Activated CD4-positive, alpha-beta T cell treated with anti-CD3 and anti-CD28 coated beads, Interleukin-2, Interleukin-6, amounts not matched to agents 100 ng/mL and 50 ng/mL, durations not matched to agents 16 hours and 8 hours (primary cell): ENCODE results near the gene RB1.

Experiments used
- DNase-seq: peaks from one replicate; pipeline ENCODE4 v3.0.0-alpha.2; 2020

RB1 gene

DNA sequence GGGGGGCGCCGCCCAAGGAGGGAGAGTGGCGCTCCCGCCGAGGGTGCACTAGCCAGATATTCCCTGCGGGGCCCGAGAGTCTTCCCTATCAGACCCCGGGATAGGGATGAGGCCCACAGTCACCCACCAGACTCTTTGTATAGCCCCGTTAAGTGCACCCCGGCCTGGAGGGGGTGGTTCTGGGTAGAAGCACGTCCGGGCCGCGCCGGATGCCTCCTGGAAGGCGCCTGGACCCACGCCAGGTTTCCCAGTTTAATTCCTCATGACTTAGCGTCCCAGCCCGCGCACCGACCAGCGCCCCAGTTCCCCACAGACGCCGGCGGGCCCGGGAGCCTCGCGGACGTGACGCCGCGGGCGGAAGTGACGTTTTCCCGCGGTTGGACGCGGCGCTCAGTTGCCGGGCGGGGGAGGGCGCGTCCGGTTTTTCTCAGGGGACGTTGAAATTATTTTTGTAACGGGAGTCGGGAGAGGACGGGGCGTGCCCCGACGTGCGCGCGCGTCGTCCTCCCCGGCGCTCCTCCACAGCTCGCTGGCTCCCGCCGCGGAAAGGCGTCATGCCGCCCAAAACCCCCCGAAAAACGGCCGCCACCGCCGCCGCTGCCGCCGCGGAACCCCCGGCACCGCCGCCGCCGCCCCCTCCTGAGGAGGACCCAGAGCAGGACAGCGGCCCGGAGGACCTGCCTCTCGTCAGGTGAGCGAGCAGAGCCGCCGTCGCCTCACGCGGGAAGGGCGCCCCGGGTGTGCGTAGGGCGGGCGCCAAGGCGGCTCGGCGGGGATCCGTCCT is at the start of gene RB1:
Gene RB1 (plus strand): TSS at position 393 of the 784 bp plus-strand sequence. CDS start 162 bp downstream, at position 555.
- peak; percentile 94 for DNase-seq

DNA sequence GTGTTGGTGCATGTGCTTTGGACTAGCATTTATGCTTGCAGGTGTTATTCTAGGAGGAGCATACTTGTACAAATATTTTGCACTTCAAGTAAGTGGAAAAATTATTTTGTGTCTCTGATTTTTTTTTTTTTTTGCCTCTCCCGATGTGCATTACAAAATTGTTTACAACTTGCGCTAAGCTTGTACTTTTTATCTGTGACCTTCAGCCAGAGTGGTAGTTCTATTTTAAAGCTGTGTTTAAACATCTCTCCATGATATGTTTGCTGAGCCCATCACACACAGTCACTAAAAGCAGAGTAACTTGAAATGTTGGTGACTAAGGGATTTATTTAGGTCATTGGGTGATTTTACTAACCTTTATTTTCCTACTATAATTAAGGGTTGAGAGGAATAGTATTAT is 49.7 kb upstream of the RB1 start:
- no peak for DNase-seq

DNA sequence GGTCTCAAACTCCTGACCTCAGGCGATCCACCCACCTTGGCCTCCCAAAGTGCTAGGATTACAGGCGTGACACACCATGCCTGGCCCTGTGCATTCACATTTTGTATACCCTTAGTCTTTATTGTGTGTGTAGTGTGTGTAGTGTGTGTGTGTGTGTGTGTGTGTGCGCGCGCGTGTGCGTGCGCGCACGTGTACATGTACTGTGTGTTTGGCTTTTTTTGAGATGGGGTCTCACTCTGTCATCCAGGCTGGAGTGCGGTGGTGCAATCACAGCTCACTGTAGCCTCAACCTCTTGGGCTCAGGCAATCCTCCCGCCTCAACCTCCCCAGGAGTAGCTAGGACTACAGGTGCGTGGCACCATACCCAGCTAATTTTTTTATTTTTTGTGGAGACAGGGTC is 48.5 kb upstream of the RB1 start:
- no peak for DNase-seq

DNA sequence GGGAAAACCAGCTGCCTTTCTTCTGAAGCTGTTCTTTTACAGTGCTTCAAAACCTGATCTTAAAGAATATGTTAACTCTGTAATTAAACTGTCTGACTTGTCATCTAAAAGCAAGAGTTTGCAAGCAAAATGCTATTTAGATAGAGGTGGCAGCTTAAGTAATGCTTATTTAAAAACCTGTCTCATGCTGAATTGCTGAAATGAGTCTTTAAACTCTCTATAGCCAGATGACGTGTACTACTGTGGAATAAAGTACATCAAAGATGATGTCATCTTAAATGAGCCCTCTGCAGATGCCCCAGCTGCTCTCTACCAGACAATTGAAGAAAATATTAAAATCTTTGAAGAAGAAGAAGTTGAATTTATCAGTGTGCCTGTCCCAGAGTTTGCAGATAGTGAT is 47.6 kb upstream of the RB1 start:
- DNase-seq, result no peak

DNA sequence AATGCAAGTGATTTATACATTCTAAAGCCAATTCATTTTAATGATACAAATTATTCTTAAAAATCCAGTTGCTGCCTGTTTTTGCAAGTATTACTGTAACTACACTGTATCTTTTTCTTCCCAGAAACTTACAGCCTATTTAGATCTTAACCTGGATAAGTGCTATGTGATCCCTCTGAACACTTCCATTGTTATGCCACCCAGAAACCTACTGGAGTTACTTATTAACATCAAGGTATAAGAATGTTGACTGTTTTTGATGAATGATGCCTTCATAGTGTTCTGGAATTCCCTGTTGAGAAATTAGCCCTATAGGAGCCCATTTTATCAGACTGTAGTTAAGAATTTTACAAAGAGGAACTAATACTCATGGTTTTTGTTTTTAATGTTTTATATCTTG is 45.5 kb upstream of the RB1 start:
- no peak for DNase-seq

DNA sequence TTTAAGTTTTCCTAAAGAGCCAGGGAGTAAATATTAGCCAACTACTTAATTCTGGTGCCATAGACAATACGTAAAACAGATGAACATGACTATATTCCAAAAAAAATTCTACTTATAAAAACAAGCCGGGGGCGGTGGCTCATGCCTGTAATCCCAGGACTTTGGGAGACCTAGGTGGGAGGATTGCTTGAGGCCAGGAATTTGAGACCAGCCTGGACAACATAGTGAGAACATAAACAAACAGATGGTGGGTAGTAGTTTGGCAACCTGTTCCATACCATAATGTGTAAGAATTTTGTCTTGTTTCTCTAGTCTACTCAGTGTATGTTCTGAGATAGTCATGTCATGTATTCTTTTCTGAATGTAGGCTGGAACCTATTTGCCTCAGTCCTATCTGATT is 45.1 kb upstream of the RB1 start:
- no peak for DNase-seq

DNA sequence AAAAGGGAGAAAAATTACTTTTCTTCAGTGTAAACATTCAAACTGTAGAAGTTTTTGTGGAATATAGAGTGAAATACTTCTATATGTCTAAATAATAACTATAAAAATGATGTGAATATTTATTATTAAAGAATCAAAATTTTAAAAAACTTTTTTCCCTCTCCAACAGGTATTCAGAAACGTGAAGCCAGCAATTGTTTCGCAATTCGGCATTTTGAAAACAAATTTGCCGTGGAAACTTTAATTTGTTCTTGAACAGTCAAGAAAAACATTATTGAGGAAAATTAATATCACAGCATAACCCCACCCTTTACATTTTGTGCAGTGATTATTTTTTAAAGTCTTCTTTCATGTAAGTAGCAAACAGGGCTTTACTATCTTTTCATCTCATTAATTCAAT is 42.6 kb upstream of the RB1 start:
- no peak for DNase-seq

DNA sequence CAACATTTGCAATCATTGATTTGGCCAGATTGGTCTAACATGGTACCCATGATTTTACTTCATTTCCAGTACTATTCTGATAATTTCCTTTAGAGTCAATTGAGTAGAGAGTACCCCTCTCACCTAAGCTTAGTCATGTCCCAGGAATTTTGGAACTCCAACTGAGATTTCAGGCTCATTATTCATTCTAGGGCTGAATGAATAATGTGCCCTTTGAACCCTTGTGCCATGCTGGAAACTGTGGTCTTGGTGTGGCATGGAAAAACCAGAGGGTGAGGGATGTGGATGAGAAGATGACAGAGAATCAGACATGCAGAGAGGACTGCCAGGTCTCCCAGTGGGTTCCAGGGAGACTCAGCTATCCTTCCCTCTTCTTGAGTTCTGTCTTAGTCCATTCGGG is 40.4 kb upstream of the RB1 start:
- no peak for DNase-seq

DNA sequence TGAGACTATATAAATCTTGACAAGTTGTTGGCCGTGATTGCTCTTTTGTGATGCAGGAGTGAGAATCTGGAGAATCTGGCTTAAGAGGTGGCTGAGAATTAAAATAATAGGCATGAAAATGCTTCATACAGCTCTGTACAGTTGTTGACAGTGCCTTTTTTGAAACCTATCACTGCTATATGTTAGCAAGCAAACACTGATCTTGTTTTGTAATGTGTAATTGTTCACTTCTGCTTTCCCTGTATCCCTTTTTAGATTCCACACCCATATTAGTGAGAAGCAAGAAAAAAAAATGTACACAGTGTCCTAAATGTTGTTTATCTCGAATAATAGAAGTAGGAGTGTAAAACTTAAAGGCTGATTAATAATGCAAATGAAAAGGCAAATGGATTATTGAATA is 39.5 kb upstream of the RB1 start:
- no peak for DNase-seq

DNA sequence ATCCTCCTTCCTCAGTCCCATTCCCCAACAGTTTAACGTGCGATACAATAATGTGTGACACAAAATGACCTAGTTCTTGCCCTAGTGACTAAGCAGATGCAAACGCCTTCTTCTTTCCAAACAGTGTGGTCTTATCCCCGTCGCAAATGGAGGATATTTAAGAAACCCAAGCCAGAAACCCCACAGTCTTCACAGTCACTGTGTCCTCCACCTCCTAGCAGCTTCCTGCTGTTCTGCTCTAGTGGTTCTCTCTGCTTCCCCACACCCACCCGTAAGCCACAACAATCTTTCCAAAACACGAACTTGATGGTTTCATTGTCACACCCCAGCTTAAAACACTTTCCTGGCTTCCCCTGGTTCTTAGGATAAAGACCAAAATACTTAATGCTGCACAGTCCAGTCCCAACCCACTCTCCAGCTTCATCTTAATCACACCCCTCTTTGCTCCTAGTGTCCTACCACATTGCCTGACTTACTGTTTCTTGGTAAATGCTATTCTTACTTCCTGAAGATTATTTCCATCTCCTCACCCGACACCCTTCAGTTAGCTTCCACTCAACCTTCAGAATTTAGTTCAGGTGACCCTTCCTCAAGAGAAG is 38.2 kb upstream of the RB1 start:
- peak; percentile 5 for DNase-seq

DNA sequence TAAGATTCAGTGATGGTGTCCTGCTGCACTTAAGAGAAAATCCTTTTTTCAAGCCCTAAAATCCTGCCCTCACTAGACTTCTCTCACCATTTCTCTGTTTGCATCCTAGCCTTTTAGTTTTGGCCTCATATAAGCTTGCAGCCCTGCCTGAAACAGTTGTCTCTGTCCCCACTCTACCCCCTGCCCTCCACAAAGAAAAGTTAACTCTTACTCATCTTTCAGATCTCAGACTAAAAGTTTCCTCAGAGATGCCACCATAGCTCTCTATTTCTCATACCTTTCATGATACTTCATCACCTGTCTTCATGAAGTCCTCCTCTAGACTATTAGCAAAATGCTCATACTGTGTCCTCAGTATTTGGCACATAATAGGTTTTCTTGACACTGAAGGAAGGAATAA is 37.4 kb upstream of the RB1 start:
- DNase-seq, result no peak

DNA sequence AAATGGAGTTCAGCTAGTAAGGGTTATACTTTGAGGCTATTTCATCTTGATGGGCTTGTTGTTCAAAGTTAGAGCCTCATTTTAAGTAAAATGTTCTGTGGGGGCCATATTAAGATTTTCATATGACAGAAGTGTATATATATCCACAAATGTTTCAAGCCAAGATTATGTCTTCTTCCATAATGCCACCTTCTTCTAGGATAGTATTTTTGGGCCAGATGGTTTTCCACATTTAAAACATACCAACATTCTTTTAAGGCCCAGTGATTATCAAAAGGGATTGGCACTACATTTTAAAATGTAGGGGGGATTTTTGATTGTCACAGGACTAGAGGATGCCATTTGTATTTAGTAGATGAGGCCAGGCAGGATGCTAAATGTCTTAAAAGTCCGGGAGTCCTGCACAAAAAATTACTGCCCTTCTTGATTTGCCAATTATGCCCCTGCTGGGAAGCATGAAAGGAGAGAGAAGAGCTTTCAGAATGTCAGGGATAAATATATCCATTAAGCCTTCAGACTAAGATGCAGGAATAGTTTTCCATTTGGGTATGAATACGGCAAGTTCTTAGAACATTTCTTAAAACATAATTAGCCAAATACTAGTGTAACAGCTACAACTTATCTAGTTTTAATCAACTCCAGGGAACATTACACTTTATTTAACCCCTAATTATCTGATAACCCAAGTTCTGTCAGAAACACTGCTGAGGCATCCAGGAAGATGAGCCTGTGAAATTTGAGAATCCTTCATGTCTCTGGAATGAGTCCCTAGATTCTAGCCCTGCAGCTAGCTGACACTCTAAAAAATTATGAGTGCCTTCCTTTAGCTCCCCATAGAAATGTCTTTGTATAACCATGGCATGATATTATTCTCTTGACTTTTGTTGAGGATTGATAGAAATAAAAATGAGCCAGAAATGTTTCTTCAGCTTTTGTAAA is 36.6 kb upstream of the RB1 start:
- DNase-seq, result no peak

DNA sequence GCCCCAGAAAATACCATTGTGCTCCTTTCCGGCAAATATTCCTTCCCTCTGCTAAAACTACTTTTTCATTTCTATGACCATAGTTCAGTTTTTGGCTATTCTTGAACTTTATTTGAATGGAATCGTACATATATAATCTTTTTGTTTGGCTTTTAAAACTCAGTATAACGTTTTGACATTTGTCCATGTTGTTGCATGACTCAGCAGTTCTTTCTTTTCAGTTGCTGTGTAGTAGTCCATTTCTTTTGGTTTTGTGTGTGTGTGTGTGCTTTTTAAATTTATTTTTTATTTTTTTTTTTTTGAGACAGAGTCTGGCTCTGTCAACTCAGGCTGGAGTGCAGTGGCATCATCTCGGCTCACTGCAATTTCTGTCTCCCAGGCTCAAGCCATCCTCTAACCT is 35.5 kb upstream of the RB1 start:
- DNase-seq, result no peak

DNA sequence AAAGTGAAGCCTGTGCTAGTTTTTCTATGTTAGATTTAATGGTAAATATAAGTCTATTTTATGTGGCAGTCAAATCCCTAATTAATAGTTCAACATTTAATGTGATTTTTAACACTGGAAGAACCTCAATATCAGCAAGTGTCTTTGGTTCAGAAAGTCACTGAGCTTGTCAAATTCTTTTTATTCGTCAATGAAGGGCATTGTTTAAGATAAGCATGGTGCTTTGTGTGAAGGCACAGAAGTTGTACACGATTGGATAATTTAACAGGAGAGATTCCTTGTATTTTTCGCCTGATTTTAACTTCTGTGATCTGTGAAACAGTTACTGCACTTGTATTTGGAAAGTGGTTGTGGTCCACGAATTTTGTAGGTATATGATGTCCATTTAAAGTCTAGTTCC is 30.2 kb upstream of the RB1 start:
- no peak for DNase-seq

DNA sequence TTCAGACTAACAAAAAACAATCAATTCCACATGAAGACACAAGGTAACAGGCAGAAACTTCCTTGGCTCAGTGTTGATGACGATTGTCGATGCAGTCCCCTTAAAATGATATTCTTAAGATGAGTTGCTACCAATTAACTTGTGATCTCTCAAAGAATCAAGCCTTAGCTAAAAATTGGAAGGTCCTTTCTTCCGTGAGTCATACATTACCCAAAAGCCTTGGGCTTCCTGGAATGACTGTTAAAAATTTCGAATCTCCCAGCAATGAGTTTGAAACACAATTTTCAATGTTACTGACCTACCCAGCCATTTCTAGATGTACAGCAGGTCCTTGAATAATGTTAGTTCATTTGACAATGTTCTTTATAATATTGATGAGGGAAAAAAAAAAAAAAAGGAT is 28.0 kb upstream of the RB1 start:
- no peak for DNase-seq

DNA sequence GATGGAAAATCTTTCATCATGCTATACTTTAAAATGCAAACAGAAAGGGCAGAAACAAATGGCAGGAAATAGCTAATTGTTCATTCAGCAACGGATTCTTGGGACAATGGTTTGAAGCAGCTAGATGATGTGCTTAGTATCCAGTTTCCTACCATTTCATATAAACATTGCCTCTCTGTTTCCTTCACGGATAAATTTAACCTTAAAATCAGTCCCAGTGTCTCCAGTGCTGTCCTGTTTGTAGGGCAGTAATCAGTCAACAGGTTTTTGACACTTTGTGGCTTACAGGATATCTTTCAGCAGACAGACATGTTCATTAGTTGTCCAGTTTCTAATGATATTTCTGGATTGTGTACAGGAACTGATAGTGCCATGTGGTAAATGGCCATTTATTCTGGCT is 24.7 kb upstream of the RB1 start:
- DNase-seq, result no peak

DNA sequence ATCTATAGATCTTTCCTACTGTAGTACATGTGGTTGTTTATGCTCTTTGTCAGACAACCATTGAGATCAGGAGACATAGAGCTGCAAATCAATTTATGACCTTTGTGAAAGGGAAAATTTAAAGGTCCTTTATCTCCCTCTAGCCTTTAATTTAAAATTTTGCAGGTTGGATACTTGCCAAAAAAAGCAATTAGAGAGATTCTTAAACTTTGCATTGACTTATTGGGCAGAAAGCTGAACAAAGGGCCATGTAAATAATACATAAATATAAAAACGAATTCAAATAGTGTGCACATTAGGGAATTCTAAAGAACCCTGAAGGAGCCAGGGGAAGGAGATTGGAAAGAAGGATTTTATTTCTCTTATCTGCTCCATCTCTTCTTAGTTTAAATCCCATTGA is 22.0 kb upstream of the RB1 start:
- no peak for DNase-seq

DNA sequence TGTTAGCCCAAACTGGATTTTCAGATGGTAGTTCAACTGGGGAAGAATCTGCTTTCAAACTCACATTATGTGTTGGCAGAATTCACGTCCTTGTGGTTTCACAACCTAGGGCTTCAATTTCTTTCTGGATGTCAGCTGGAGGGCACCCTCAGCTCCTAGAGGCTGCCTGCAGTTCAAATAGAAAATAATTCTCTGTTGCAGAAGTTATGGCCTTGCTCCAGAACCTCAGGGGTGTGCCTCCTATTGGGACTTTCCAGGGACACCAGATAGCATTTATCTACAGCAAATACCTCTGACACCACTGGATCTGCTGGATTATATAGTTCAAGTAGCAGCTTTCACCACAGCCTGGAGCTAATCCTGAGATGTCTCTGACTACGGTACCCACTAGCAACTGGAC is 11.8 kb upstream of the RB1 start:
- no peak for DNase-seq

DNA sequence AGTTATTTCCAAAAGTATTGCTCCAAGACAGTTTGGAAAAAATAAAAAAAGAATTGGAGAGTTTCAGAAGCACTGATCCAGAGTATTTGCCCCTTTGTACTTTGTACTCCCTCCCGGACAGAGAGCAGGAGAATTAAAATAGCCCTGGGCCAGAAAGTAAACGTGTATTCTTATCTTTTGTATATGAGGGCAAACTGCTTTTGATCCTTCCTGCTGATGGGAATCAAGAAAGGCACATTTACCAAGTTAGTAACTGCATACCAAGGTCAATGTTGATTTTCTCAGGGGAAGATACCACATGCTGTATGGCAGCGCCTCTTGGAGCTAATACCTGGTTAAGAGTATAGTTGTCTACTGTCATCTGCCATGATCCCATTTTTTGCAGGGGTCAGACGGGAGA is 10.9 kb upstream of the RB1 start:
- DNase-seq, result no peak

DNA sequence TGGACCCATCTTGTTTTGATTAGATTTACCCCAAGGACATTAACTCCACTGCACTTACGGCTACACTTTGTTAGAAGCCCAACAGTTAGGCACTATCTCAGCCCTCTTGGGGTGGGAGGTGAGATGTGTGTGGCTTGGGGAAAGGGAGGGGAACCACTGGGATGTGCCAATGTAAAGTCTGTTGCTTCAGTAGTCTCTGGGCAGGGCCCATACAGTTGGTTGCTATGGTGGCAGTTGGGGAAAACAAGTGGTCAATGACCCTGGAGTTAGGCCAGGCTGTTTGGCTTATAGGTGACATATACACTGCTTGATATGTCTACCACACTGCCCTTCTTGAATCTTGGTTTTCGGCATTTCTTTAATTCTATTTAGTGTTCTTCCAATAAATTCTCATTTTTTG is 8.9 kb upstream of the RB1 start:
- DNase-seq, result no peak

DNA sequence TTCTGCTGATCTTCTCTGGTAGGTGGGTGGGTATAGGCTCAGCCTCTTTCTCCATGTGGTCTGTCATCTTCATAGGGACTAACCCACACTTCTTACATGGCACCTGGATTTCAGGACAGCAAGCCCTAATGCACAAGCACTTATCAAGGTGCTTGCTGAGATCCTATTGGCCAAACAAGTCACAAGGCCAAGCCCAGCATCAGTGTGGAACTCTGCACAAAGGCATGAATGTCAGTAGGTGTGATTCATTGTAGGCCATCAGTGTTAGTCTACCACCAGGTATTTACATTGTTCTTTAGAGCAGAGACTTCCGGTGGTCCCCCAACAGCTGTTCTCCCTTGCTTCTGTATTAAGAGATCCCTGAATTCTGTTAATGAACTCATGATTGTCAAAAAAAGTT is 8.3 kb upstream of the RB1 start:
- no peak for DNase-seq

DNA sequence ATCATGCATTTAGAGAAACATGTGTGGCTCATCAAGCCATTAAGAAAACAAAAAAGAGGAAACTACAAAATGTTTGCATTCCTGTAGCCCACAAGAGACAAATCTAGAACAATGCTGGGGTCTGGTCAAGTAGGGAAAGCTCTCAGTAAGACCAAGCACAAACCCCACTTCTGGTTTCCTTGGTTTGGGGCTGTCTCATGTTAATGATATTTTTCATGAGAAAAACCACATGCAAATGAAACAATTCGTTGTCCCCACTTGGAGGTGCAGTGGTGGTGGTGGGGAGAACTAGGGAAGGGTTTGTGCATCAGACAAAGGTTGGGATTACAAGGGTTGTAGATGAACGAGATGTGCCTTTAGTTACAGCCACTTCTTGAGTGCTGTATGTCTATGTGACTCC is 7.0 kb upstream of the RB1 start:
- DNase-seq, result no peak

DNA sequence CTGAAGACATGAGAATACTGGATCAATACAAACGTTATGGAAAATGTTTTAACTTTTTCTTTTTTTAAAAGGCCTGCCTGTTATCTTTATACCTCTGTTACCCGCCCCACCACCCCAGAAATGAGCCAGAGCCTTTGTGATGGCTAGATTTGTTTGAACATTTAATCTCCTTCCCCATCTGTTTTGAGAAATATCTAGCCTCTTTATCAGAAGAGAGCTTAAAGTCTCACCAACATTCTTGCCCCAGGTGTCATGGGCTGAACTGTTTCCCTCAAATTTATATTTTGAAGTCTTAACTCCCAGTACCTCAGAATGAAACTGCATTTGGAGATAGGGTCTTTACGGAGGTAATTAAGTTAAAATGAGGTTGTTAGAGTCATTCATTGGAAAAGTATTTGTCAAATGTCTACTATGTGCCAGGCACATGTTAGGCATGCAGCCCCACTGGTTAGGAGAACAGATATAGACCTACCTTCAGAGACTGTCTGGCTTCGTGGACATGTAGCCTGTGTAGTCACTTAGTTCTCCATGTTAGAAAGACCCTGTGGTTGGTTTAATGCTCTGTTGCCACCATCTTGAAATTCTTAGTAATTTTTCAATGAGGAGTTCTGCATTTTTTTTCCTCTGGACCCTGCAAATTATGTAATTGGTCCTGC is 6.3 kb upstream of the RB1 start:
- no peak for DNase-seq
